MCF 10A (cell line): ENCODE data around the gene SLC23A1. TPM values are rescaled to one million over a fixed set of nuclear protein-coding genes. Genes with fewer than 3 reads are reported as not detected.

Source experiments
- Bru-seq: library from RNA; stranded (reverse); fragments of 400-500 nt; gene quantifications from one replicate; lab custom pipeline; 2021; lab: Mats Ljungman, UMichigan
- BruChase-seq, 2 experiments: library from RNA; stranded (reverse); fragments of 400-500 nt; gene quantifications; one replicate each; lab custom pipeline; 2021; lab: Mats Ljungman, UMichigan
- BruUV-seq: library from RNA; stranded (reverse); fragments of 400-500 nt; replicated peaks from 2 replicates; lab custom pipeline; 2021; lab: Mats Ljungman, UMichigan
- CTCF ChIA-PET: fragments of 300-600 bp; sonication (Branson Sonifier 250); formaldehyde crosslinking; extraction: SDS; loops from one replicate; lab custom pipeline; 2021; ENCODE audit warnings: antibody characterized with exemption, inconsistent platforms; lab: Yijun Ruan, JAX
- POLR2A ChIA-PET: fragments of 300-600, 350-650 bp; sonication (Branson Sonifier 250); formaldehyde crosslinking; extraction: SDS; loops from one replicate; lab custom pipeline; 2020; ENCODE audit warnings: antibody characterized with exemption, inconsistent platforms; lab: Yijun Ruan, JAX
- DNase-seq: peaks from one replicate; pipeline ENCODE4 v3.0.0-alpha.2; 2018; ENCODE audit not compliant: unreplicated experiment
- H3K27ac Mint-ChIP-seq: one replicate; pipeline ENCODE4 v1.8.0; 2022; ENCODE audit warnings: mild to moderate bottlenecking, low read depth, mixed read lengths; ENCODE audit not compliant: unreplicated experiment
- H3K27me3 Mint-ChIP-seq: one replicate; pipeline ENCODE4 v1.8.0; 2022; ENCODE audit warnings: mixed read lengths; ENCODE audit not compliant: insufficient read depth, unreplicated experiment
- H3K36me3 Mint-ChIP-seq: one replicate; pipeline ENCODE4 v1.8.0; 2022; ENCODE audit warnings: mild to moderate bottlenecking, moderate library complexity, mixed read lengths; ENCODE audit not compliant: insufficient read depth, unreplicated experiment
- H3K4me1 Mint-ChIP-seq: one replicate; pipeline ENCODE4 v1.8.0; 2022; ENCODE audit warnings: mixed read lengths; ENCODE audit not compliant: insufficient read depth, unreplicated experiment
- H3K4me3 Mint-ChIP-seq: one replicate; pipeline ENCODE4 v1.8.0; 2022; ENCODE audit warnings: mild to moderate bottlenecking, moderate library complexity, mixed read lengths; ENCODE audit not compliant: unreplicated experiment
- H3K9me3 Mint-ChIP-seq: one replicate; pipeline ENCODE4 v1.8.0; 2022; ENCODE audit warnings: mixed read lengths; ENCODE audit not compliant: unreplicated experiment
- intact Hi-C: fragments of 100-400 bp; cut with micrococcal nuclease; formaldehyde crosslinking; loops from 2 replicates; pipeline ENCODE4 v1.14.1; 2022
- long read RNA-seq: library from polyadenylated mRNA; stranded (forward); transcript quantifications from one replicate; pipeline ENCODE4 v2.0.0, GENCODE V29; 2022
- total RNA-seq: library from RNA; stranded (reverse); gene quantifications from 2 replicates; pipeline ENCODE4 v1.2.3, GENCODE V29; 2022
- TF ChIP-seq, protein P1 (sequence below): fragments of 200-600 bp; IDR thresholded peaks from one replicate; pipeline ENCODE4 v1.8.0; 2022; ENCODE audit warnings: antibody characterized with exemption, mild to moderate bottlenecking; ENCODE audit not compliant: unreplicated experiment

Gene SLC23A1
- not detected in 2 replicates for total RNA-seq
- percentile 7 among the genes with signal in this experiment for Bru-seq, nascent RNA
- BruChase-seq, experiment 1, labeled RNA remaining after a 6-hour chase = percentile 19 among the genes with signal in this experiment
- BruChase-seq, experiment 2, labeled RNA remaining after a 2-hour chase = percentile 15 among the genes with signal in this experiment
- long read RNA-seq, partial matches to known transcripts = 0 of 1 reads
- long read RNA-seq, other reads (novel, unspliced or antisense) = 1 of 1 reads

DNA sequence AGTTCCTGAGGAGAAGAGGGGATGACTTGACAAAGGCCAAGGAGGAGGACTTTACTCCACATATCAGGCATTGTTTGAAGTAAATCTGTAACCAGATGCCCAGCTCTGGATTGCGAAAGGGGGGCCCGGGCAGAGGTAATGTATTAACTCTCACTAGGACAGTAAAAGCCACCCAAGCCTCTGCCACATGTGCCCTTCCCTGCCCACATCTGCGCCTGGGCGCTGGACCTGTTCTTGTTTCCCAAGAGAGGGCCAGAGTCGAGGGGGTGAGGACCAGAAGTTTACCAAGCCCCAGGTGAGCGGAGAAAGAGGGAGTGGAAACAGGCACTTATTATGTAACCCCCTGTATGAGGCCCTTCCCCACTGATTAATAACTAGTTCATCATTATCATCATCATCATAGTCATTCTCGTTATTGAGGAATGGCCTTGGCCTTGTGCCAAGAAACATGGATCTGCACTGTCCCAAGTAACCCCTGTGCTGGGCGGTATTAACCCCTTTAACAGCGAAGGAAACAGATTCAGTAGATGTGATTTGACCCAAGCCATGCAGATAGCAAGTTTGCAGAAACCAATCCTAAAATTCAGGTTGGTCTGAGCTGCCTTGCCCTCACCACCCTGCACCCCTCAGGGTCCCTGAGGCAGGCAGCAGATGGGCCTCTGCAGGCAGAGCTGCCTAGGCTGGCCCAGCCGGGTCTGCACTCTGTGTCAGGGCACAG, at the start of gene SLC23A1:
SLC23A1 (minus strand) TSS at position 23 of the 718 bp plus-strand sequence. CDS start 44 bp downstream, outside the sequence.
- intact Hi-C loops = no loop called here
- DNase-seq = peak; percentile 54
- no TSS peak for BruUV-seq
- Mint-ChIP-seq H3K27ac (no peak within 1 kb of the TSS), H3K4me3 (no peak within 1 kb of the TSS), H3K27me3 (no peaks in the 10 kb centered on the region), H3K36me3 (no peaks in the 10 kb centered on the region), H3K4me1 (peaks cover 20% of the 10 kb centered on the region), H3K9me3 (no peaks in the 10 kb centered on the region)
- ChIA-PET CTCF (interaction anchor here (0.6 kb wide), 1 partner anchor 185 kb away, joined by 4 read pairs; no protein-coding TSS in a partner anchor), POLR2A (no interaction called here)
- TF ChIP-seq, protein P1, sequence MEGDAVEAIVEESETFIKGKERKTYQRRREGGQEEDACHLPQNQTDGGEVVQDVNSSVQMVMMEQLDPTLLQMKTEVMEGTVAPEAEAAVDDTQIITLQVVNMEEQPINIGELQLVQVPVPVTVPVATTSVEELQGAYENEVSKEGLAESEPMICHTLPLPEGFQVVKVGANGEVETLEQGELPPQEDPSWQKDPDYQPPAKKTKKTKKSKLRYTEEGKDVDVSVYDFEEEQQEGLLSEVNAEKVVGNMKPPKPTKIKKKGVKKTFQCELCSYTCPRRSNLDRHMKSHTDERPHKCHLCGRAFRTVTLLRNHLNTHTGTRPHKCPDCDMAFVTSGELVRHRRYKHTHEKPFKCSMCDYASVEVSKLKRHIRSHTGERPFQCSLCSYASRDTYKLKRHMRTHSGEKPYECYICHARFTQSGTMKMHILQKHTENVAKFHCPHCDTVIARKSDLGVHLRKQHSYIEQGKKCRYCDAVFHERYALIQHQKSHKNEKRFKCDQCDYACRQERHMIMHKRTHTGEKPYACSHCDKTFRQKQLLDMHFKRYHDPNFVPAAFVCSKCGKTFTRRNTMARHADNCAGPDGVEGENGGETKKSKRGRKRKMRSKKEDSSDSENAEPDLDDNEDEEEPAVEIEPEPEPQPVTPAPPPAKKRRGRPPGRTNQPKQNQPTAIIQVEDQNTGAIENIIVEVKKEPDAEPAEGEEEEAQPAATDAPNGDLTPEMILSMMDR = no peak

- intact Hi-C loops = no loop called here
- DNase-seq = no peak
- CTCF ChIA-PET = interaction anchor here (1.7 to 8.3 kb wide), 2 partner anchors 9 to 82 kb away, joined by 8 to 55 read pairs; no protein-coding TSS in a partner anchor
- no TSS peak for BruUV-seq
- Mint-ChIP-seq H3K27me3 (no peaks in the 10 kb centered on the region), H3K27ac (no peak overlapping the region), H3K36me3 (peaks cover 27% of the 10 kb centered on the region), H3K4me1 (no peaks in the 10 kb centered on the region), H3K9me3 (no peaks in the 10 kb centered on the region), H3K4me3 (no peak overlapping the region)
- POLR2A ChIA-PET = no interaction called here
- TF ChIP-seq, protein P1 = no peak
Measured at GRCh38 chr5:139431706-139432105, 48.6 kb upstream of the SLC23A1 start.

GRCh38 chr5:139430015-139430414, 46.9 kb upstream of the SLC23A1 start:
- peaks cover 39% of the 10 kb centered on the region for H3K36me3 Mint-ChIP-seq
- H3K27ac Mint-ChIP-seq = no peak overlapping the region
- H3K4me3 Mint-ChIP-seq = no peak overlapping the region
- TF ChIP-seq, protein P1 = no peak
- ChIA-PET CTCF (interaction anchor here (0.6 to 2.7 kb wide), 5 partner anchors 7 to 84 kb away, joined by 3 to 10 read pairs (median 8); partner anchors contain the start of gene STING1), POLR2A (interaction anchor here (0.6 to 1.6 kb wide), 4 partner anchors 9 to 178 kb away, joined by 3 to 5 read pairs (median 4); partner anchors contain the start of gene DNAJC18)
- BruUV-seq = no TSS peak
- no peaks in the 10 kb centered on the region for H3K4me1 Mint-ChIP-seq
- intact Hi-C loops = no loop called here
- DNase-seq = no peak
- H3K27me3 Mint-ChIP-seq = no peaks in the 10 kb centered on the region
- no peaks in the 10 kb centered on the region for H3K9me3 Mint-ChIP-seq
